PC-9 (cell line): ENCODE measurements around the gene ACAT2. TPM values are rescaled to one million over a fixed set of nuclear protein-coding genes. Genes with fewer than 3 reads are reported as not detected.
A peak's percentile ranks its signal among the peaks of the same experiment; 100 is the strongest.

ENCODE experiments used
- BruUV-seq: library from RNA; stranded (reverse); fragments of 400-500 nt; replicated peaks from 2 replicates; lab custom pipeline; 2021; lab: Mats Ljungman, UMichigan
- CTCF ChIA-PET: fragments of 300-600 bp; sonication (Branson Sonifier 250); formaldehyde crosslinking; loops from one replicate; lab custom pipeline; 2022; ENCODE audit warnings: antibody characterized with exemption; lab: Charles Lee
- POLR2A ChIA-PET: fragments of 300-600 bp; sonication (Branson Sonifier 250); formaldehyde crosslinking; loops from one replicate; lab custom pipeline; 2022; ENCODE audit warnings: antibody characterized with exemption; ENCODE audit not compliant: unreplicated experiment; lab: Charles Lee
- DNase-seq, 2 experiments: peaks; one replicate each; pipeline versions ENCODE4 v3.0.0 to v3.0.0-alpha.2; 2015 to 2022; ENCODE audit warnings: mixed read lengths in 1 of 2
- H2AFZ ChIP-seq: fragments of 200-600 bp; sonication (generic); 2 replicates; pipeline ENCODE4 v1.8.1; 2017; ENCODE audit warnings: antibody characterized with exemption
- H3F3A ChIP-seq: fragments of 200-600 bp; sonication (generic); 2 replicates; pipeline ENCODE4 v1.8.1; 2017; ENCODE audit warnings: antibody characterized with exemption, mild to moderate bottlenecking, low read depth; ENCODE audit not compliant: insufficient read depth
- H3K27ac ChIP-seq: fragments of 200-600 bp; sonication (generic); 2 replicates; pipeline ENCODE4 v1.6.1; 2016; ENCODE audit warnings: mixed run types
- H3K27me3 ChIP-seq: fragments of 200-600 bp; sonication (generic); 2 replicates; pipeline ENCODE4 v1.6.1; 2016; ENCODE audit warnings: low read depth, mixed run types; ENCODE audit not compliant: insufficient read depth
- H3K36me3 ChIP-seq: fragments of 200-600 bp; sonication (generic); 2 replicates; pipeline ENCODE4 v1.6.1; 2016; ENCODE audit warnings: low read depth, mixed run types
- H3K4me1 ChIP-seq: fragments of 200-600 bp; sonication (generic); replicated peaks from 2 replicates; pipeline ENCODE4 v1.6.1; 2016; ENCODE audit warnings: mixed run types; ENCODE audit not compliant: insufficient read depth
- H3K4me2 ChIP-seq: fragments of 200-600 bp; sonication (generic); 2 replicates; pipeline ENCODE4 v1.6.1; 2017; ENCODE audit warnings: mixed run types
- H3K4me3 ChIP-seq: fragments of 200-600 bp; sonication (generic); 2 replicates; pipeline ENCODE4 v1.6.1; 2016; ENCODE audit warnings: mixed run types
- H3K79me2 ChIP-seq: fragments of 200-600 bp; sonication (generic); 2 replicates; pipeline ENCODE4 v1.6.1; 2017; ENCODE audit warnings: low read depth, mixed run types
- H3K9me2 ChIP-seq: fragments of 200-600 bp; sonication (generic); 2 replicates; pipeline ENCODE4 v1.8.1; 2017; ENCODE audit warnings: mild to moderate bottlenecking; ENCODE audit not compliant: insufficient read depth
- H3K9me3 ChIP-seq: fragments of 200-600 bp; sonication (generic); 2 replicates; pipeline ENCODE4 v1.8.1; 2016; ENCODE audit warnings: low read depth; ENCODE audit not compliant: insufficient read depth
- H4K20me1 ChIP-seq: fragments of 200-600 bp; sonication (generic); 2 replicates; pipeline ENCODE4 v1.8.1; 2017; ENCODE audit not compliant: insufficient read depth
- EZH2 ChIP-seq: fragments of 200-600 bp; sonication (generic); IDR thresholded peaks from 2 replicates; pipeline ENCODE4 v1.8.0; 2017; ENCODE audit warnings: antibody characterized with exemption, low read depth
- intact Hi-C: fragments of 100-400 bp; cut with micrococcal nuclease; formaldehyde crosslinking; loops from one replicate; pipeline ENCODE4 v1.10.0; 2022; ENCODE audit not compliant: unreplicated experiment
- total RNA-seq: library from RNA; stranded (reverse); gene quantifications from 2 replicates; pipeline ENCODE4 v1.2.3, GENCODE V29; 2021
- TF ChIP-seq, protein P1 (sequence below): fragments of 200-600 bp; sonication (generic); conservative IDR thresholded peaks from 2 replicates; pipeline ENCODE4 v1.6.1; 2017; ENCODE audit warnings: mixed run types, antibody characterized with exemption, mild to moderate bottlenecking, moderate library complexity

ACAT2 gene
- total RNA-seq, 1 experiment from 2014 or later: 71.0 TPM

DNA sequence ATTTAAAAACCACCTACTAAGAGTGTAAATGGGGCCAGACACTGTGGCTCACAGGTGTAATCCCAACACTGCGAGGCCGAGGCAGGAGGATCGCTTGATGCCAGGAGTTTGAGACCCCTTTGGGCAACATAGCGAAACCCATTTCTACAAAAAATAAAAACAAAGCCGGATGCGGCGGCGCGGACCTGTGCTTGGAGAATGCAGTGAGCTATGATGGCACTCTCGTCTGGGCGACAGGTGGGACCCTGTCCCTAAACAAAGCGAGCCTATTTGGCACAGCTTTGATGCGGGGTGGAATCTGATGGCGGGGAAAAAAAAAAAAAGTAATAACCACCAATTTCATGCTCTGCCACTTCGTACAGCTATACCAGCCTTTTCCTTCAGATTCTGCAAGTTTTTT, 26.4 kb downstream of the ACAT2 start:
- ChIA-PET POLR2A (interaction anchor here (0.6 kb wide), 1 partner anchor 10 kb away, joined by 5 read pairs; no protein-coding TSS in a partner anchor), CTCF (no interaction called here)
- peak overlapping the region; percentile 78 for H3K4me2 ChIP-seq
- H3K4me3 ChIP-seq: peak overlapping the region; percentile 86
- no peaks in the 10 kb centered on the region for H3K9me3 ChIP-seq
- H3K4me1 ChIP-seq: peaks cover 25% of the 10 kb centered on the region
- no peak for DNase-seq
- no peaks in the 10 kb centered on the region for H3K27me3 ChIP-seq
- H3K9me2 ChIP-seq: no peaks in the 10 kb centered on the region
- H3K36me3 ChIP-seq: peaks cover 43% of the 10 kb centered on the region
- intact Hi-C loops: loop anchor here (2.0 to 10.0 kb wide), 2 partner anchors 25 to 187 kb away; partner anchors contain the start of gene ACAT2
- TF ChIP-seq EZH2: no peak
- TF ChIP-seq, protein P1, sequence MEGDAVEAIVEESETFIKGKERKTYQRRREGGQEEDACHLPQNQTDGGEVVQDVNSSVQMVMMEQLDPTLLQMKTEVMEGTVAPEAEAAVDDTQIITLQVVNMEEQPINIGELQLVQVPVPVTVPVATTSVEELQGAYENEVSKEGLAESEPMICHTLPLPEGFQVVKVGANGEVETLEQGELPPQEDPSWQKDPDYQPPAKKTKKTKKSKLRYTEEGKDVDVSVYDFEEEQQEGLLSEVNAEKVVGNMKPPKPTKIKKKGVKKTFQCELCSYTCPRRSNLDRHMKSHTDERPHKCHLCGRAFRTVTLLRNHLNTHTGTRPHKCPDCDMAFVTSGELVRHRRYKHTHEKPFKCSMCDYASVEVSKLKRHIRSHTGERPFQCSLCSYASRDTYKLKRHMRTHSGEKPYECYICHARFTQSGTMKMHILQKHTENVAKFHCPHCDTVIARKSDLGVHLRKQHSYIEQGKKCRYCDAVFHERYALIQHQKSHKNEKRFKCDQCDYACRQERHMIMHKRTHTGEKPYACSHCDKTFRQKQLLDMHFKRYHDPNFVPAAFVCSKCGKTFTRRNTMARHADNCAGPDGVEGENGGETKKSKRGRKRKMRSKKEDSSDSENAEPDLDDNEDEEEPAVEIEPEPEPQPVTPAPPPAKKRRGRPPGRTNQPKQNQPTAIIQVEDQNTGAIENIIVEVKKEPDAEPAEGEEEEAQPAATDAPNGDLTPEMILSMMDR: no peak
- H4K20me1 ChIP-seq: peaks cover 50% of the 10 kb centered on the region
- no peak overlapping the region for H2AFZ ChIP-seq
- no peak overlapping the region for H3K27ac ChIP-seq
- H3K79me2 ChIP-seq: peaks cover 88% of the 10 kb centered on the region
- BruUV-seq: no TSS peak
- peaks cover 18% of the 10 kb centered on the region; the same call in 1 of the 2 replicates for H3F3A ChIP-seq

DNA sequence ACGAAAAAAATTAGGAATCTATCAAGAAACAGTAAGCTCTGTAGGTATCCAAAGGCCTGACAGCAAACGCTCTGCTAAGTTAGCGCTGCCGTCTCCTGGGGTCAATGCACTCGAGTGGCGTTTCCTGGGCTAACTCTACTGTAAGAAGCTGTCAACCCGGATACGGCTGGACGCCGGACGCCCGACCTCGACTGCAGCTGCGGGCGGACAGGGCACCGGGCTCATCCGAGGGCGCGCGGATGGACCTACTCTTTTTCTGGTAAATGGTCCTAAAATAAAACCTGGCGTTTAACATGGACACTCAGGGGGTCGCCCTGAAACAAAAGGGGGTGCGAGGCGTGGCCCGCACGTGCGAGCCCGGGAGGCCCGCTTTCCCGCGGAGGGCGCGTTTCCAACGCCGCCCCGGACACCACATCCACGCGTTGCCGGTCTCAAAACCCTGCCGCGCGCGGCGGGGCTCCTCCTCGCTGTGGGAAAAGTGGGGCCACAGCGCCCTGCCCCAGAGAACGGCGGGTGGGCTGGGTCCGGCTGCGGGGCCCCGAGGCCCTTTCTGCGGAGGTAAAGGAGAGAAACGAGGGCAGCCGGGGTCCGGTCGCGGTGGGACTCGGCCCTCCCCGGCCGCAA, 27.0 kb downstream of the ACAT2 start:
- TF ChIP-seq, protein P1: no peak
- TF ChIP-seq EZH2: no peak
- TSS peak; percentile 60 for BruUV-seq
- H3K9me3 ChIP-seq: no peaks in the 10 kb centered on the region
- H3K36me3 ChIP-seq: peaks cover 38% of the 10 kb centered on the region
- peaks cover 17% of the 10 kb centered on the region for H3F3A ChIP-seq
- intact Hi-C loops: loop anchor here (1.0 to 10.0 kb wide), 3 partner anchors 26 to 186 kb away; partner anchors contain the start of genes ACAT2 and SOD2
- H3K4me3 ChIP-seq: peak overlapping the region; percentile 86
- peak overlapping the region; percentile 78 for H3K4me2 ChIP-seq
- CTCF ChIA-PET: no interaction called here
- H2AFZ ChIP-seq: peak overlapping the region; percentile 76
- peak in 1 of 2 experiments; percentile 7 for DNase-seq
- H3K27me3 ChIP-seq: no peaks in the 10 kb centered on the region
- peaks cover 25% of the 10 kb centered on the region for H3K4me1 ChIP-seq
- POLR2A ChIA-PET: interaction anchor here (0.6 kb wide), 1 partner anchor 10 kb away, joined by 5 read pairs; no protein-coding TSS in a partner anchor
- H3K9me2 ChIP-seq: no peaks in the 10 kb centered on the region
- H3K27ac ChIP-seq: peak overlapping the region; percentile 45
- H3K79me2 ChIP-seq: peaks cover 87% of the 10 kb centered on the region
- H4K20me1 ChIP-seq: peaks cover 45% of the 10 kb centered on the region

DNA sequence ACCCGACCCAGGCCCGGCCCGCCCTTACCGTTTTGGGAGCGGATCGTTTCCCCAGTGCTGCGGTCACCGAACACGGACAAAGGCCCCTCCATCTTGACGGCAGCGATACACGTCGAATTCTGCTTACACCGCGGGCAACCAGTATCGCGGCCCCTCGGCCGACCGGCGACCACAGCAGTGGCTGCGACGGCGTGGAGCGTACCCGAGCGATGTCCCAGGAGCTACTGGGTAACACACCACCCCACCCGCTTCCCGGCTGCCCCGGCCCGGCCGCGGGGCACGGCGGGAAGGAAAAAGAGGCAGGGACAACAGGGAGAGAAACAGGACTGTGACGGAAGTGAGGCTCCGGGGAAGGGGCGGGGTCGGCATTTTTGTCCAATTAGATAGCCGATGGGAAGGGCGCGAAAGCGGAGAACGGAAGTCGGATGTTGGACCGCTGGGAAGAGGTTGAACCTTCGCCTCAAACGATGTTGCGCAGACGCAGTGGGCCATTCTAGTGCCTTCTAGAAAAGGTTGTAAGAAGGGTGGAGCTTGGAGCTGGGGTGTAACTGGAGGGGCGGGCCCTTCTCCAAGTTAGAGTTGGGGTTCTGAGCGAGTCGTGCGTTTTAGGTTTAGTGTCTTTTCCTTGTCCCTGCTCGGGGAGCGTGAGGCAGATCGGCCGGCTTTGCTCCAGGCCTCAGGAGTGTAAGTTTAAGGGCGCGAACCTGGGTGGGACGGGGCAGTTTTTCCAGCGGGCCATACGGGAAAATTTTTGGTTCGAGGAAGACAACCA, 27.7 kb downstream of the ACAT2 start, which contains the start of gene TCP1:
Gene TCP1, minus strand, starts transcription at position 226 of the 772 bp plus-strand sequence. Its CDS starts 134 bp downstream, at position 92.
- intact Hi-C loops: loop anchor here (1.0 to 10.0 kb wide), 4 partner anchors 27 to 185 kb away; partner anchors contain the start of genes ACAT2, SOD2 and WTAP
- ChIA-PET CTCF (no interaction called here), POLR2A (interaction anchor here (0.6 to 0.7 kb wide), 5 partner anchors 11 to 583 kb away, joined by 3 to 10 read pairs (median 3); partner anchors contain the start of gene ACAT2)
- Histone ChIP-seq H3K79me2 (peaks cover 88% of the 10 kb centered on the region), H3K27ac (peak within 1 kb of the TSS; percentile 82), H3F3A (peaks cover 21% of the 10 kb centered on the region), H3K36me3 (peaks cover 33% of the 10 kb centered on the region), H2AFZ (peak within 1 kb of the TSS; percentile 93), H3K27me3 (no peaks in the 10 kb centered on the region), H3K4me3 (peak within 1 kb of the TSS; percentile 86), H3K4me1 (peaks cover 25% of the 10 kb centered on the region), H3K9me3 (no peaks in the 10 kb centered on the region), H3K9me2 (no peaks in the 10 kb centered on the region), H3K4me2 (peak within 1 kb of the TSS; percentile 98), H4K20me1 (peaks cover 38% of the 10 kb centered on the region)
- peak; percentile 95 to 97 for DNase-seq
- TF ChIP-seq EZH2: no peak
- BruUV-seq: no TSS peak
